DLD1 (cell line): ENCODE measurements around the gene UBE2D1.

Source experiments
- in situ Hi-C: cut with HindIII; loops from 2 replicates; pipeline ENCODE4 v1.10.0; 2017; ENCODE audit warnings: low sequenced_read_pairs

UBE2D1 gene

DNA sequence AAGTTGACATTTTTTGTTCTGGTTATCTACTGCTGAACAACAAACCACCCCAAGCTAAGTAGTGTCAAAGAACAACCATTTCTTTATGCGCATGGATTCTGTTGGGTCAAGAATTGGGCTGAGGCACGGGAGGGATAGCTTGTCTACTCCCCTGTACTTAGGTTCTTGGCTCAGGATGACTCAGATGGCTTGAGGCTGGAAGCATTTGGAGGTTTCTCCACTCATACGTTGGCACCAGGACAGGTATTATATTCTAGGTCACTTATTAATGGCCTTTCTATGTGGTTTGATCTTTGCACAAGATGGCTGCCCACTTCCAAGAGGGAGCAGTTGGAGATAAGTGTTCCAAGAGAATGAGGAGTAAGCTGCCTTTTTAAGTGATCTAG, 38.6 kb downstream of the UBE2D1 start:
- in situ Hi-C loops = no loop called here

DNA sequence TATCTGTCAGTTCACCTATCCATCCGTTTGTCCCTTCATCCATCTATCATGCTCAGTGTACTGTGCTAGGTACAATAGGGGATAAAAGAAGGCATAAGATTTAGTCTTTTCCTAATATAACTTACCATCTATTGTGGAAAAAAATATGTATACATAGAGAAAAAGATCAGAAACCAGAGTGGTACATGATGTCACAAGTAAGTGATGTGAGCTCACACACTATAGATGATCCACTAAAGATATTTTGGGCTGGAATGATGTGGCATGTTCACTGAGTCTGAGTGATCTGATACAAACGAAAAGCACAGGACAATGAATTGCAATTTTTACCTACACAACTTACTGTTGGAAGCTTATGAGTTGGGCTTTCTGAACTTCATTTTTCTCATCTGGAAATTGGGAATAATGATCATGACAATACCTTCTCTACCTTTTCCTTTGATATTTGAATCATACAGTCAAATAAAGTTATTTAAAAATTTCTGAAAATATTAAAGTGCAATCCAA, 47.7 kb downstream of the UBE2D1 start:
- in situ Hi-C loops = no loop called here

DNA sequence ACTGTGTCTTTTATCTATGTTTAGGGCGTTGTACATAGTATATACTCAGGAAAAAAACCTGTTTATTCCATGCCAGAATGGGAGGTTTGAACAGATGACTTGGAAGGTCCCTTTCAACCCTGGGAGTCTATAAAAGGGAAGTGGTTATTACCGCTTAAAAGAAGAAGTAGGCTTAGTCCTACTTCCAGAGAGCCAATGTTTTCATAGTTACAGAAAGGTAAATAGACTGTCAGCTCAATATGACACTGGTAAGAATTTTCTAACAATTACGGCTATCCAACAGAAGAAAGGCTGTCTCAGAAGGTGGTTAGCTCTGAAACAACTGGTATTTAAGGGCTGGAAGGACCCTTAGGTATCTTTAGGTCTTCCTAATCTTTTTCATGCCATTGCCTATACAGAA, 49.3 kb downstream of the UBE2D1 start:
- in situ Hi-C loops = no loop called here

DNA sequence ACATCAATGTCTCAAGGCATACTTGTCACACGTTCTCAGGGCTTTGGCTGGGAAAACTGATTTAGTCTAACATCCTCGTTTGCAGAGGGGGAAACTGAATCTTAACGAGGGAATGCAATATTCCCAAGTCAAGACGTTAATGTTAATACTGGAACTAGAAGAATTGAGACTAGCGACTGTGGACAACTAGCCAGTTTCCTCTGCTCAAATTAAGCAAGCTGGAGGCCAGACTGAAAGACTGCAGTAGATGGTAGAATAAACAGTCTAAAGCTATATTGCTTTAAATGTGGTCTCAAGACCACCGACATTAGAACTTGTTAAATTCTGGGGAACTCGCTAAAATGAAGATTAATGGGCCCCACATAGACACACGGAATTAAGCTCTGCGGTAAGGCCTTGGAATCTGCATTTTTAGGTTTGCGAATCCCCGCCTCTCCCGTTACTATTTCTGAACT, 49.8 kb downstream of the UBE2D1 start:
- in situ Hi-C loops = no loop called here

DNA sequence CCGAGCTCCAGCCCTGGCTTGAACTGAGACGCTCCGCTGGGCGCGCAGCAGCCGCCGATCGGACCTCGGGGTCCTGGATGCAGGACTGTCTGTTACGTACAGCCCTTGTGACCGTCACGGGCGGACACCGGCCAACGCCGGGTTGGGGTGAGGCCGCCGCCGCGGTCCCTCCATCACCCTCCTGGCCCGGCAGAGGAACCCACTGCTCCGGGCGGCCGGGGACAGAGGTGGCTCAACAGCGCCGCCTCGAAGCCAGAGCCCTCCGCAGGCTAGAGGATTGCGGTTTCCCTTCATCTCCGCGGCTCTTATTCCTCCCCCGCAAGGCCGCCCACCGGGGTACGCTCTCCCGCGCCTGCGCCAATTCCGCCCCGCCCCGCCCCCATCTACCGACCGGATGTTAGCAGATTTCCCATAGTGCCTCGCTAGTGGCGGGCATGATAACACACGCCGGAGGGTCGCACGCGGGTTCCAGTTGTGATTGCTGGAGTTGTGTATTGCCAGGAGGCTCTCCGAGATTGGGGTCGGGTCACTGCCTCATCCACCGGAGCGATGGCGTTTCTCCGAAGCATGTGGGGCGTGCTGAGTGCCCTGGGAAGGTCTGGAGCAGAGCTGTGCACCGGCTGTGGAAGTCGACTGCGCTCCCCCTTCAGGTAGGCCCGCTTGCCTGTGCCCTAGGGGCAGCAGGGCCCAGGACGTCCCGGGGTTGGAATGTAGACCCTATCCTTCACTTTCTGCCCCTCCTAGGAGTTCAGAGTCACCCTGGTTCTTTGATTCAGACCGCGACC, 50.4 kb downstream of the UBE2D1 start, which contains the start of gene TFAM:
TFAM (plus strand) TSS at position 412 of the 785 bp plus-strand sequence; CDS start at position 550, 138 bp downstream.
- in situ Hi-C loops = no loop called here

DNA sequence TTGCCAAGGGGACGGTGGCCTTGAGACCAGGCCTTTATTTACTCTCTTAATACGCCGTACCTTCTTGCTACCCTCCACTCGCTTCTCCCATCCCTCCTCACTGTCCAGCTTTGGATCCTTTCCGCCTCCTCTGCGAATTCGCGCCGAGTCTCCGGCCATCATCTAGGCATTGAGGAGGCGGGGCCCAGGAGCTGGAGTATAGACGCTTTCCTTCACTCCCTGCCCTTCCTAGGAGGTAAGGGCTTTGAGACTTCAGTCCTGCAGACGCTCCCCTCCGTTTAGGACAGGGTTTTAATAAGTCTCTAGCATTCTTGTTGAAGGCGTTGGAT, 50.9 kb downstream of the UBE2D1 start:
- in situ Hi-C loops = no loop called here

DNA sequence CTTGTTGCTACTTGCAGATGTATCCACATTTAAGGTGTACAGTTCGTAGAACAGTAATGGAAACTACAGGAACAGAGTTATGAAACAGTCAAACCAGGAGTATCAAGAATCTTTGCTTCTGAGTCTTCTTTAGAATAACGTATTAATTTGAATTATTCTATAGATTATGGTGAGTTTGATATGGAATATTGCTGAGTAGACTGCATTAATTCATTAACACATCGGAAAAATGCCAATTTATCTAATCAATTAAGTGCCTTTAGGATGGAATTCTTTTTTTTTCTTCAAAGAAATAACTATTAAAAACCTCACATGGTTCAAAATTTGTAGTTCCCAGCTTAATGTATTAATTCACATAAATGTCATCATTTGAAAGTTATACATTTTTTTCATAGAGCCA, 54.2 kb downstream of the UBE2D1 start:
- in situ Hi-C loops = no loop called here

DNA sequence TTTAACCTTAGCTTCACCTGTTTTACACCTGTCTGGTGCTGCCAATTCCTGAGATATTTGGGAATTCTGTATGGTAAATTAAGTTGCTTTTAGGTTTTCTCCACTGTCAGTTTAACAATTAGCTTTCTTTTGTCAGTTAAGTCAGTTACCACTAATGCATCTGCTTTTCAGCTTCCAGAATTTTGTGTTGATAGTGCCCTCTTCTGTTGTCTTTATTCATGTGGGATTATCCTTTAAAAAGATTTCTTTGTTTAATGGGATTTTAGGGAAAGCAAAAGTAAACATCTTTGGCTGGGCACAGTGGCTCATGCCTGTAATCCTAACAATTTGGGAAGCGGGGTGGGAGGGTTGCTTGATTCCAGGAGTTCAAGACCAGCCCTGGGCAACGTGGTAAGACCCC, 58.5 kb downstream of the UBE2D1 start:
- in situ Hi-C loops = no loop called here

DNA sequence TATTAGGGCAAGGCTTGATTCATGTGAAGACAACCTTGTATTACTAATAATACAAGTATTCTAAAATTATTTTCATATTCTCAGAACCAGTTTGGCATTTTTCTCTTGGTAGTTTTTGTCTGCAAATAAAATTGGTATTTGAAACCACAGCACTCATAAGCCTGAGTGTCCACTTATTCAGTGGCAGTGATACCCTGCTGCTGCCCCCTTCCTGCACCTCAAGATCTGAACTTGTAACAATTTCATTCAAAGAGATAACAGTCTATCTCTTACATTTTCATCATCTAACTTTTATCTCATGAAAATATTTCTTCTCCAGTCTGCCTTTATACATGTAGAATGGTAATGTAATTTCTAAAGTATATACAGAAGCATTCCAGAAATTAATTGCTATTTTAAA, 59.7 kb downstream of the UBE2D1 start:
- in situ Hi-C loops = no loop called here

DNA sequence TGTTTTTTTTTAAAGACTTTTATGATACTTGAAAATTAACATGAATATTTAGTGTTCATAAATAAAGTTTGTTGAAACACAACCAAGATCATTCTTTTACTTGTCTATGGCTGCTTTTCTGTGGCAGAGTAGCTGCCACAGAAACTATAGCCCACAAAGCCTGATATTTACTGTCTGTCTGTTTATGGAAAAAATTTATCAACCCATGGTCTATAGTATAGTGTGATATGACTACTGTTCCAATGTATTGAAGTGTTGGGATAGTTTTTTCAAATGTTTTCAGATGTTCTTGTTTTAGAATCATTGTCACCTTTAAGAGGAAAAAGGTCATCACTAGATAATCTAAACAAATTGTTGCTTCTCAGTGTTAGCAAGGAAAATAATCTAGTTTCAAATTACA, 61.3 kb downstream of the UBE2D1 start:
- in situ Hi-C loops = no loop called here

DNA sequence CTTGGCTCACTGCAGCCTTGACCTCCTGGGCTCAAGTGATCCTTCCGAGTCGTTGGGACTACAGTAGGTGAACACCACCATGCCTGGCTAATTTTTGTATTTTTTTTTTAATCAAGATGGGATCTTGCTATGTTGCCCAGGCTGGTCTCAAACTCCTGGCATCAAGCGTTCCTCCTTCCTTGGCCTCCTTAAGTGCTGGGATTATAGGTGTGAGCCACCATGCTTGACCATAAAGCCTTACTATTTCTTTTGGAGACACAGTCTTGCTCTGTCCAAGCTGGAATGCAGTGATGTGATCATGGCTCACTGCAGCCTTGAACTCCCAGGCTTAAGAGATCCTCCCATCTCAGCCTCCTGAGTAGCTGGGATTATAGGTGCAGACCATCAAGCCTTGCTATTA, 63.0 kb downstream of the UBE2D1 start:
- in situ Hi-C loops = no loop called here

DNA sequence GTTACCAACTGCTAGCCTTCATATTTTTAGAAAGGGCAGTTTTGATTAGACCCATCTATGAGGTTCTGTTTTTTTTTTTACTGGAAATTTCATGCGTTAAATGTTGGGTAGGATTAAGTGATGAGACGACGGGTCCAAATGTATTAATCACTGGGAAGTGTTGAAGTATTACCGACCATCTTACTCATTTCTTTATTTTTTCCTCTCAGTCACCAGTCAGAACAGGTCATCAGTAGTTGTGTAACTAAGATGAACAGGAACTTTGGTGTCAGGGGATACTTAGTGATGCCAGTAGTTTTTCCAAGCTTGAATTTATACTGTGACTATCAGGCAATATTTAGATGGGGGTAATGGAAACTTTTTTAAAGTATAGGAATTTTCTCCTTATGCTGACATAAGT, 64.6 kb downstream of the UBE2D1 start:
- in situ Hi-C loops = no loop called here

DNA sequence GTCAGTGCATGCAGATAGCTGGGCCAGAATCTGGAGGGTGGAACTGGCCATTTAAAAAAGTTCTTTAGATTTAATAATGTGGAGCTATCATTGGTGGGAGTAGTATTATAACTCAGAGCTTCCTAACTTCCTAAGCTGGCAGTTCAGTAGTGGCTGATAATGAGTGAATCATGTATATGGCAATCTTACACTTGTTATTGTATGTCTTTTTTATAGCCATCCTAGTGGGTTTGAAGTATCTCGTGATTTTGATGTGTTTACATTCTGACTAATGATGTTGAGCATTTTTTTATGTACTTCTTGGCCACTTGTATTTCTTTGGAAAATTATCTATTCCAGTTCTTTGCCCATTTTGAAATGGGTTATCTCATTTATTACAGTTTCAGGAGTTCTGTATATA, 65.8 kb downstream of the UBE2D1 start:
- in situ Hi-C loops = loop anchor here (25.0 kb wide), 1 partner anchor 387 kb away; no protein-coding TSS in a partner anchor

DNA sequence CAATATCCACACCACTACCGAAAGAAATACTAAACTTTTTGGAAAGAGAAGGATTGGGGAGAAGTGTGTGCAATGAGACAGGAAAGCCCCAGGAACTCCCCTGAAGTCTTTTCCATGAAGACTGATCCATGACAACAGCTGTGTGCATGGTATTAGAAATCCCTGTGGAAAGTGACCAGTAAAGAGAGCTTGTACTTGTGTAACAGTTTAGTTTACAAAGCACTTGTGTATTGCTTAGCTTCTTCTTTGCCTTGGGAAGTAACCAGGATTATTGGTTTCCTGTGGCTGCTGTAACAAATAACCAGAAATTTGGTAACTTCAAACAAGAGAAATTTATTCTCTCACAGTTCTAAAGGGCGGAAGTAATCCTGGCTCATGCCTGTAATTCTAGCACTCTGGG, 69.2 kb downstream of the UBE2D1 start:
- in situ Hi-C loops = loop anchor here (25.0 kb wide), 1 partner anchor 383 kb away; no protein-coding TSS in a partner anchor

DNA sequence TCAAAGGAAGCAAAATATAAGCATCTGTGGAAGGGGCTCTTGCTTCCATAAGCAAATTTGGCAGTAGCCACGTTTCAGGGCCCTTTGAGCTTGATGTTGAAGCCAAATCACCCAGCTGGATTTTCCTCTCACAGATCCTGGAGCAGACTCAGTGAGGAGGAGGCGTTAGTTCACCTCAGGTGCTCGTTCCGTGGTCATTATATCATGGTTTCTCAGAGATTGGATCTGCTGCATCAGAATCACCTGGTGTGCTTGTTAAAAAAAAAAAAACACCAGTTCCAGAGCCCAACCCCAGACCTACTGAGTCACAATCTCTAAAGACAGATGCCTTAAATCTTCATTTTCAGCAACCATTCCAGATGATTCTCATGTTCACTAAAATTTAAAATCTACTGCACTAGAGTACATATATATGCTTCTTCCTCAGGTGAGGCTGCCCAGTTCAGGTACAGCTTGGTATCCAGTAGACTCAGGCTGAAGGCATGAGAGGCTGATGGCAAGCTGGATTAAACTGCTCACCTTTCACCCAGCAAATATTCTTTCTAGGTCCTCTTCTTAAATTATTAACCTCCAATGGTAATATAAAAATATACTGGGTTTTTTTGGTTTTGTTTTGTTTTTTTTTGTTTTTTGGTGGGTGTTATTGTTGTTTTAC, 75.3 kb downstream of the UBE2D1 start:
- in situ Hi-C loops = loop anchor here (25.0 kb wide), 1 partner anchor 377 kb away; no protein-coding TSS in a partner anchor

DNA sequence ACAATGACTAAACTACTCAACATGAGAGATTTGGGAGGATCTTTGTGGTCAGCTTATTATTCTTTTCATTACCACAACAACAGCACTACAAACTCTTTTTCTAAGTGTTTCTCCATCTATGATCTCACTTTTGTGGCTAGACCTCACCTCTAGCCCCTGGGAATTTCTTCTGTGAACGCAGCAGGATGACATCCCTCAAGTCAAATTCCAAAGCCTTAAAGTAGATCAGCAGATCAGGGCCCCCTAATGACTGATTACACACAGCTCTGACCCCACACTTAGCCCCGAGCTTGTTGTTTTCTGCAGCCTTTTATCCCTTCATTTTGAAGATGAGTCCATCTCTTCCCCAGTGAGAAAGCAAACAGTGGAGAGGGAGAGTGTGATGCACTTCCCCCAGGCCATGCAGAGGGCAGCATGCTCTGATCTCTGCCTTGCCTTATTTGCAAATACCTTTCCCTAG, 77.7 kb downstream of the UBE2D1 start:
- in situ Hi-C loops = loop anchor here (25.0 kb wide), 1 partner anchor 375 kb away; no protein-coding TSS in a partner anchor

DNA sequence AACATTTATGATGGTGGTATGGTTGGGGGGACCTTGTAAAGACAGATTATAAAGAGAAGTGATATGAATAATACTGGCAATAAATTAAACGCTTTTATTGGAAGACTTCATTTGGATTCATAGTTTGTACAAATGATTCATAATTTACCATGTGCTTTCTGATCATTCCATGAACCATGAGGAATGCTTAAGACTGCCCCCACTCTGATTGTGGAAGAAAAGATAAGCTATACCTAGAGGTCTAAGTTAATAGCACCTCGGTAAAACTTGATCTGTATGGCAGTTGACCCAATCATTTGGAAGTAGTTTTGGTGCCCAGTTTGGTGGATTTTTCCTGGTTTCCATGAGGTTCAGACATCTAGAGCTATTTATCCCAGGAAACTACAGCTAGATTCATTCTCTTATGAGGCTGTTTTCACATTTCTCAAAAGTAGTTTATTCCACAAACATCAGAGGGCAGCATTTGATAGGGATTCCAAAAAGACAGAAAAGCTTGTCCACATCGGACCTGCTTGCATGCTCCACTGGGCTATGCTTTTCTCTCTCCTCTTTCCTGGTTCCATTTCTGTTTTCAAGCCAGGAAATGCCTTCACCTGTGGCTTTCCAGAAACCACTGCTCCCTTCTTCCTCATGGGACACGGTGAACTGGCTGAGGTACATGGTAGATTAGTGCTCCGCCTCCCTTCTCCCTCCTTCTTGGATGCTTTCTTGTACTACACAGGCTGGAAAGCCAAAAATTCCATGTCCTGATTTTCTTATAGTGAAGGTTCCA, 79.7 kb downstream of the UBE2D1 start:
- in situ Hi-C loops = loop anchor here (25.0 kb wide), 1 partner anchor 373 kb away; no protein-coding TSS in a partner anchor

DNA sequence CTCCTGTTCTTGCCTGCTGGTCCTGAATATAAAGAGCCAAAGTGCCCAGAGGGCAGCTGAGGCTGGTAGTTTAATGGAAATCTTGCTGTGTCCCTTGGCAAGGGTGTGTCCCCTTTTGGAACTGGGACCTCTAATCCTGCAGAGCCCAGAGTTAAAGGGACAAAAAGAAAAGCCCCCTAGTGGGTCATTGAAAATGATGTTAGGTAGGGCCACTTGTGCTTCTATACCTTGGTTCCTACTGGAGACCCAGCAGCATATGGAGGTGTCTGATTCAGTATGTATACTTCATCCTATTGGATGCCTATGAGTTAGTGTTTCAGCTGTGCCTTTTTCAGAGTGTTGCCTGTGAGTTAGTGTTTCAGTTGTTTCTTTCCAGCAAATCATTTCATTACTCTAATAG, 81.0 kb downstream of the UBE2D1 start:
- in situ Hi-C loops = loop anchor here (25.0 kb wide), 1 partner anchor 372 kb away; no protein-coding TSS in a partner anchor

DNA sequence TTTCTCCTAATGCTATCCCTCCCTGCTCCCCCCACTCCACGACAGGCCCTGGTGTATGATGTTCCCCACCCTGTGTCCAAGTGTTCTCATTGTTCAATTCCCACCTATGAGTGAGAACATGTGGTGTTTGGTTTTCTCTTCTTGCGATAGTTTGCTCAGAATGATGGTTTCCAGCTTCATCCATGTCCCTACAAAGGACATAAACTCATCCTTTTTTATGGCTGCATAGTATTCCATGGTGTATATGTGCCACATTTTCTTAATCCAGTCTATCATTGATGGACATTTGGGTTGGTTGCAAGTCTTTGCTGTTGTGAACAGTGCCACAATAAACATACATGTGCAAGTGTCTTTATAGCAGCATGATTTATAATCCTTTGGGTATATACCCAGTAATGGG, 83.1 kb downstream of the UBE2D1 start:
- in situ Hi-C loops = loop anchor here (25.0 kb wide), 1 partner anchor 369 kb away; no protein-coding TSS in a partner anchor
